Pulmonary artery endothelial cell (primary cell): Measurements from ENCODE around the gene TLN1. TPM values are rescaled to one million over a fixed set of nuclear protein-coding genes. Genes with fewer than 3 reads are reported as not detected.

ENCODE experiments used
- DNase-seq: peaks from one replicate; pipeline ENCODE4 v3.0.0-alpha.2; 2011; ENCODE audit warnings: low read depth, low spot score
- total RNA-seq: library from RNA; depleted of rRNA; stranded (reverse); fragments of >200 nt; gene quantifications from 2 replicates; pipeline ENCODE4 v1.2.3, GENCODE V29; 2014

The TLN1 gene
- total RNA-seq, 1 donor from 2014 or later = 314 TPM

- no peak for DNase-seq
Observed at GRCh38 chr9:35686222-35687203, 45.5 kb downstream of the TLN1 start.

GRCh38 chr9:35685506-35685905 is 46.5 kb downstream of the TLN1 start:
- no peak for DNase-seq

- no peak for DNase-seq
Observed at GRCh38 chr9:35684921-35685320, 47.1 kb downstream of the TLN1 start.

- no peak for DNase-seq
Observed at GRCh38 chr9:35683323-35683722, 48.7 kb downstream of the TLN1 start.

- no peak for DNase-seq
Observed at GRCh38 chr9:35682520-35683315, 49.3 kb downstream of the TLN1 start.

- no peak for DNase-seq
Observed at GRCh38 chr9:35682051-35682450, 49.9 kb downstream of the TLN1 start.

- DNase-seq = no peak
Observed at GRCh38 chr9:35681341-35682002, 50.5 kb downstream of the TLN1 start.

GRCh38 chr9:35680331-35681105 is 51.5 kb downstream of the TLN1 start:
- no peak for DNase-seq

GRCh38 chr9:35679766-35680330 is 52.1 kb downstream of the TLN1 start:
- DNase-seq = no peak

GRCh38 chr9:35679091-35679490 is 52.9 kb downstream of the TLN1 start:
- no peak for DNase-seq

GRCh38 chr9:35675732-35676392 is 56.1 kb downstream of the TLN1 start:
- no peak for DNase-seq

GRCh38 chr9:35675204-35675603 is 56.8 kb downstream of the TLN1 start:
- no peak for DNase-seq

GRCh38 chr9:35674025-35674361 is 58.0 kb downstream of the TLN1 start:
- DNase-seq = no peak

GRCh38 chr9:35673132-35674024 is 58.6 kb downstream of the TLN1 start, which contains the start of gene CA9:
Gene CA9, plus strand, starts transcription at chr9:35673928. Its CDS starts 32 bp downstream, at chr9:35673960.
- DNase-seq = no peak

- no peak for DNase-seq
Observed at GRCh38 chr9:35669331-35670145, 62.5 kb downstream of the TLN1 start.

- no peak for DNase-seq
Observed at GRCh38 chr9:35667939-35668338, 64.1 kb downstream of the TLN1 start.

- no peak for DNase-seq
Observed at GRCh38 chr9:35666549-35666948, 65.4 kb downstream of the TLN1 start.

- DNase-seq = no peak
Observed at GRCh38 chr9:35666045-35666444, 66.0 kb downstream of the TLN1 start.
